GM19372 (cell line): Measurements from ENCODE around the gene PGGT1B.

Experiments
- ATAC-seq: cut with Tn5 transposase; IDR thresholded peaks from one replicate; pipeline ENCODE4 v1.9.1; 2021; ENCODE audit warnings: mild to moderate bottlenecking, low read depth, moderate library complexity; ENCODE audit not compliant: unreplicated experiment

Gene PGGT1B

DNA sequence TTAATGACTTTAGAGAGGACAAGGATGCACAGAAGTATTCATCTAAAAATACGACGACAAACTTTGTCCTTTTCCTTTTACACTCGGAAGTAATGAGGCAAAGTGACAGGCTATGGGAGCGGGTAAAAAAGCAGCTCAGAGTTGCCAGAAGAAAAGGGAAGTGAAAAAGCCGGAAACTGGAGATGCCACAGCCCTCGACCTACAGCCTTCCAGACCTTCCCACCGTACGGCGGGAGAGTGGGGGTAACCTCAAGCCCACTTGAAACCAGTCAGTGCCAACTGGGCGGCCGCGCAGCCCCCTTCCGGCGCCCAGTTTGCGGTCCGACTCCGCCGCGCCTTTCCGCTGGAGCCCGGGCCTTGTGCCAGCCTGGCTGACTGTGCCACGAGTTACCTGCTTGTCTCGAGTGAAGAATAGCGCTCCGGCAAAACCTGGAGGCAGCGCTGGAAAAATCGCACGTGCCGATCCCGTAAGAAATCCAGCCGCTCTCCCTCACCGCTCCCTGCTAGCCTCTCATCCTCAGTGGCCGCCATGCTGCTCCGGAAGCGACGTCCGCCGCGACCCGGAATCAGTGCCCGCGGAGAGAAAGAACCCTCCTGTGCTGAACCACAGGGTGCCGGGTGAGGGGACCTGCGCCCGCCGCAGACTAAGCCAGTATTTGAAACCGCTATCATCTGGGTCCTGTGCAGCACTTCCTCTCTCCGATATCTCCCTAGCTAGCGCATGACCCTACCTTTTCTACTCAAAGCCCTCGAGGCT, at the start of gene PGGT1B:
PGGT1B (minus strand) TSS at position 557 of the 757 bp plus-strand sequence; CDS start at position 531, 26 bp downstream.
- peak; percentile 83 for ATAC-seq

DNA sequence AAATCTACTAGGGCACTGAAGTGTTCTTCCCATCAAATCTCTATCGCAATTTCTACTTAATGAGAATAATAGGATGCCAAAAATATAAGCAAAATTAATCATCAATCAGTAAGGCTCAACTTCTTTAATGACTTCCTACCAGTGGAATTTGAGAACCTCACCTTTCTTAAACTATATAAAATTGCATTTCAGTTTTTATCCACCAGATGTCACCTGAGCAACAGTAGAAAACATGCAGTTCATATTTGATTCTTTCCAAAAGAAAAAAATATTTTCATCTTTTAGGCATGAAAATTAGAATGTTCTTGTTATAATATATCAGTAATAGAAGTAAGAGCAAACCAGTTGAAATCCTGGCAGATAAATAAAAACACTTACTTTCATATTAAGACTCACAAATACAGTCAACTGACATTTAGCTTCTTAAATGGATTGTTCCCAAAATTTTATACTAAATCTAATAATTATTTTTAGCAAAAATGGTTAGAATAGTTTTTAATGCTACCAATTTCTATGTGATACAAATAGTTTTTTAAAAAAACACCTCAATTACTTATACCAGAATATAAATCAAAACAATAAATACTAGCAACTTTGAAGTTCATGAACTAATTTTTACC, 47.2 kb upstream of the PGGT1B start:
- ATAC-seq: no peak

DNA sequence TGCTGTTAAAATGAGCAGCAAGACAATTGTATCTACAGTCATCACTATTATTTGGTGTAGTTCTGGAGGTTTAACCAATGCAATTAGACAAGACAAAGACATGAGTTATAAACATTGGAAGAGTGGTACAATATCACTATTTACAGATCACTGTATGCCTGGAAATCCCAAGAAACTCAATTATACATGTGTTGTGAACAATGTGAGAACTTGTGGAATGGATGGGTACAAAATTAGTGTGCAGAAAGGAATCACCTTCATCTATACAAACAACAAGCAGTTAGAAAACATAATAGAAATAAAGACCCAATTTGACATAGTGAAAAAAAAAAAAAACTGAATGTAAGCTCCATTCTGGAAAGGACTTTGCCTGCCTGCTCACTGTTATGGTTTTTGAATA, 46.1 kb upstream of the PGGT1B start:
- no peak for ATAC-seq

DNA sequence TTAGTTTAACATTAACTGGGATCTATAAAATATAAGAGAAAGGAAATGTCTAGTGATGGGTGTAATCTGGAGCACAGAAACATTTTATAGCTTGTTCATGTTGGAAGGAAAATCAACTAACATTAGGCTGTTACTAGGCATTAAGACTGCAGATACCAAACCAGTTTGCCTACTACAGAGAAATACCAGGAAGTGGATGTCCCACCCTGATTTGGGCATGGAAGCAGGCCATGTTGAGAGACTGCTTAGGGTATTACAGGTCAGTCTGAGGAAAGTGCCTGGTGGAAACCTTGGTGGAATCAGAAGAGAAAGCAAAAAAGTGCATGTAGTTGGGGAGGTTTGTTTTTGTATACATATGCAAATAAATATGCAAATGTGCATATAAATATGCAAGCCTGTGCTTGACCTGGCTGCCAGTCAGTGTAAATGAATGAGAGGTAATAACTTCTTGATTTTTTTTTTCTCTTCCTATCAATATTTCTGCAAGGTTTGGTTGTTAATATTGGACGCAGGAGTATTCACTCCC, 43.4 kb upstream of the PGGT1B start:
- no peak for ATAC-seq

DNA sequence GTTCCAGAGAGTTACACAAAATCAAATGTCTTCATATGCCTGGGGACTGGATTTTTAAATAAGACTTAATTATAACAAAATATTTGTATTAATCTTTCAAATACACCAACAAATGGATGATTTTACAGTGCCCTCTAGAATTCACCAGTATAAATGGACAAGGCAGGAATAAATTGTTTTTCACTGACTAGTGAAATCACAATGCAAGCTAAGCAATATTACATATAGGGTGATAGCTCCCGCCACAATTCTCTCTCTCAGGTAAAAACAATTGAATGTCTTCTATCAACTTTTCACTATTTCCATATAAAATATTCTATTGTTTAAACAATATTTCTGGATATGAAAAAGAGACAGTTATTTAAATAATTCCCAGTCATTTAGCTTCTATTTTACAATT, 41.8 kb upstream of the PGGT1B start:
- ATAC-seq: no peak

DNA sequence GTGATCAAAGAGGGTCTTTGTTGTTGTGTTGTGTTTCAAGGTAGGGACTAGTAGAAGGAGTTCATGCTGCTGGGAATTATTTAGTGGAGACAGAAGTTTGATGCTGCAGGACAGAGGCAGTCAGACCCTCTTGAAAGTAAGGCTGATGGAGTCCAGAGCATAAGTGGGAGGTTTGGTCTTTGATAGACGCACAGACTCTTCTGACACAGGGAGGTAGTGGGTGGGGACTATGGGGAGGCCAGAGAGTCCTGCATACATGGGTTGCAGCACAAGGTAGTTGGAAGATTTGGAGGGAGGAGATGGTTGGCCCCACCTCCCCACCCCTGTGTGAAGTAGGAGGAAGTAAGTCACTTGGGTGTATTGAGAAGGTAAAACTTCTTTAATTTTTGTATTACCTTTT, 36.1 kb upstream of the PGGT1B start:
- ATAC-seq: no peak

DNA sequence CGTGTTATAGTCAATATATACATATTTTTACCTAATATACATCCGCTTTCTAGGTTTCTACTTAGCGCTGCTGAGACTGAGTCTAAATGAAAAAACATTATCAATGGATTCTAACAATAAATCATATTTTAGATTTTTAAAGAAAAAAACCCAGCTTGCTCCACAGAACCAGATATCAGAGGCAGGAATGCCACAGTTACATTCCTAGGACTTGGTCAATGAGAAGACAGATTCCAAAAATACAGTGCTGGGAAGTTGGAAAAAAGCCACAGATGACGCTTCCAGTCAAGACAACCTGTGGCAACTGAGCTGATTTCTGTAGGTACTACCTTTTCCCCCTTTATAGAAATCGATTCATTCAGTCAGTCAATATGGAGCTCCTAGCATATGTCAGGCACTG, 34.4 kb upstream of the PGGT1B start:
- no peak for ATAC-seq

DNA sequence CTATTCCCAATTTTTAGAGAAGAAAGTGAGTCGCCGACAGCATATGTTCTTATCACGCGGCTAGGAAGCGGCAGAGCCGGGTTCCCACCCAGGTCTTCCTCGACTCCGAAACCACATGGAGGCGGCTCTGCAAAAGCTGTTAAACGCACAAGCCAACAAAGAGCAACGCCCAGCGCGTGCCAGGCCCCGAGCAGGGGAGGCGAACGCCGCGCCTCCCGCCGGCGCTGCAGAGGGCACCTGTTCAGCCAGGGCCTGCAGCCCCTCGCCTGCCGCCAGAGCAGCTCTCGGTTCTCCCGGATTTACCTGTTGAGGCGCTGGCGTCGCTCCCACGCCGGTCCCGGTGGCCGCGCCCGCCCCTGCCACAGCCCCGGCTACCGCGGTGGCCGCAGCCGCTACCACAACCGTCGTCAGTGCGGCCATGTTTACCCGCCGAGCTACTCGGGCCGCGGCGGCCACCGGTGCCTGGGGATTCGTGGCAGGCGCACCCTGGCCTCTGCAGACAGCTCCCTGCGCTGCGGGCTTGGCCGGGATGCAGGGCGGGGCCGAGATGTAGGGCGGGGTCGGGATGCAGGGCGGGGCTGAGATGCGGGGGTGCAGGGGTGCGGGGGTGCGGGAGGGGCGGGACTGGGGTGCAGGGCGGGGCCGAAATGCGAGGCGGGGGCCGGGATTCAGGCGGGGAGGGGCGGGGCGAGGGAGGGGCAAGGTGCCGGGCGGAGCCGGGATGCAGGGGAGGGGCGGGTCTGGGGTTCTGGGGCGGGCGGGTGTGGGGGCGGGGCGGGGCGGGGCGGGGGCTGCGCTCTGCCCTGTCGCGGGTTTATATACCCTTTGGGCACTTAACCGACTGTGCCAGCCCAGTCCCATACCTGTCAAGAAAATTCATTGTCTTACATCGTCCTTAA, 33.7 kb upstream of the PGGT1B start, which contains the start of gene CCDC112:
CCDC112 (minus strand) TSS at position 531 of the 899 bp plus-strand sequence; CDS start at position 420, 111 bp downstream.
- peak; percentile 75 for ATAC-seq

DNA sequence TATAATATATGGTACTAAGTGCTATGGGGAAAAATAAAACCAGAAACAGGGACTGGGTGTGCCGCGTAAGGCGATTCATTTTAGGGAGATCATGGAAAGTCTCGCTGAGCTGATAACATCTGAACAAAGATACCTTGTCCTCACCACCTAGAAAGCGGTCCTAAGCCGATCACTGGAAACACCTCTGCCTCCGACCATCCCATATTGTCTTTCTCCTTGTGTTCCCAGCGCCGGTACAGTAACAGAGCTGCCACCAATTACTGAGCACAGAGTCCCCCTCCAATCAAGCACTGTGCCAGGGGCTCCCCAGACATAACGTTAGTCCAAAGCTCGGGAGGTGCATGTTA, 33.1 kb upstream of the PGGT1B start:
- peak; percentile 5 for ATAC-seq

DNA sequence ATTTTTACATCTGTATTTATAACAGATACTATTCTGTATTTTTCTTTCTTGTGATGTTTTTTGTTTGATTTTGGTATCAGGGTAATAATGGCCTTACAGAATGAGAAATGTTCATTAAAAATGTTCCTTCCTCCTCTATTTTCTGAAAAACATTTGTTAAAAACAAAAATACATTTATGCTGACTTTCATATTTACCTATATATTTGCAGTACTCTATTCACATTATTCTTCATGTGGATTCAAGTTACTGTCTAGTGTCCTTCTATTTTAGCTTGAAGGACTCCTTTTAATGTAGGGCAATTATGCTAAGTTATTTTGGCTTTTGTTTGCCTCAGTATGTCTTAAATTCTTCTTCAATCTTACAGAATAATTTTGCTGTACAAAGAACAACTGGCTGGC, 28.7 kb upstream of the PGGT1B start:
- no peak for ATAC-seq

DNA sequence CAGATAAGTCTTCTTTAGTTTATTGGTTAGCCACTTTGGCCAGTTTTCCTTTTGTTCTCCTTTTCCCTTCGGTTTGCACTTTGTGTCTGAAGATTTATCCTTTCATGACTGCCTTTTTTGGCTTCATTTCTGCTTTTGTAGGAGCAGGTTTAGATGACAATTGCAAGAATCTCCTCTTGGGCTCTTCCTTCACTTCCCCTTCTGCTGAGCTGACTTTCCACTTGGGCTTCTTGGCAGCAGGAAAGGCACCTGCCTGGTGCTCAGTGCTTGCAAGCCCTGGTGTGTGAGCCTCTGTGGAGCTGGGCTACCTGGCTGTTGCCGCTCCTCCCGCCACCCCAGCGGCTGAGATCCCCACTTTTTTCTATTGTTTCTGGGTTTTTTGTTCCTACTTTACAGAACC, 26.4 kb upstream of the PGGT1B start:
- ATAC-seq: no peak

DNA sequence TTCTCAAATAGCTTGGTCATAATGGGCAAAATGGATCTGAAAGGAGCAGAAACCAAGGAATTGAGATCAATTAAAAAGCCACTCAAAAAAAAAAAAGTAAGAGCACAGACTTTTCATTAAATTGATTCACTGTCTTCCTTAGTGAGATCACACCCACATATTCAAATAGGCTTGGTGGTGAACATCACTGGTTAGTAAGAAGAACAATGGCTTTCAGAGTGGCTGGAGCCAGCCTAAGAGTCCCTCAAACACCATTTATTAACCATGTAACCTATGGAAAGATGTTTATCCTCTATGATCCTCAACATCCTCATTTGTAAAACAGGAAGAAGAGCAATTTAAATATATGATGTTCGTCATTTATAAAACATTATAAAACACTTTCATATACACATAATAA, 21.3 kb upstream of the PGGT1B start:
- ATAC-seq: no peak

DNA sequence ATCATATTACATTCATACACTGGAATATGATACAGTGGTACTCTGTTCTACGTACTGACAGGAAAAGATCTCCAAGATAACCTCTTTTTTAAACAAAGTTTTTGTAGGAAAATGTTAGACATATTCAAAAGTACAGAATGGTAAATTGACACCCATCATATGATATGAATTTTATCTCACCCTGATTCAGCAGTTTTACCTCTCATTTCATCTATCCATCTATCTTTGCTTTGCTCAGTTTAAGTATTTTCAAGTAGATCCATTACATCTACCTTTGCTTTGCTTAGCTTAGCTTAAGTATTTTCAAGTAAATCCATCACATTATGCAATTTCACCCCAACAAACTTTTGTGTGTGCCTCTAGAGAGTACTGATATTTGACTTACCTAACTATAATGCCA, 19.5 kb upstream of the PGGT1B start:
- ATAC-seq: no peak

DNA sequence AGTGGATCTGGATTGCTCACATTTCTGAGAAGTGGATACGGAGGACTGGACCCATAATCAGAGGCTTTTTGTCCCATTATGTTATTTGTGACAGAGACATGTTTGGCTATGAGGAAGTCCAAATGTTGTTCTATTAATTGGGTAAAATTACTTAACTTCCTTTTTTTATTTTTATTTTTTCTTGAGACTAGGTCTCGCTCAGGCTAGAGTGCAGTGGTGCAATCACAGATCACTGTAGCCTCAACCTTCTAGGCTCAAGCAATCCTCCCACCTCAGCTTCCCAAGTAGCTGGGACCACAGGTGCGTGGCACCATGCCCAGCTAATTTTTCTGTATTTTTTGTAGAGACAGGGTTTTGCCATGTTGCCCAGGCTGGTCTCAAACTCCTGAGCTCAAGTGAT, 11.9 kb upstream of the PGGT1B start:
- no peak for ATAC-seq

DNA sequence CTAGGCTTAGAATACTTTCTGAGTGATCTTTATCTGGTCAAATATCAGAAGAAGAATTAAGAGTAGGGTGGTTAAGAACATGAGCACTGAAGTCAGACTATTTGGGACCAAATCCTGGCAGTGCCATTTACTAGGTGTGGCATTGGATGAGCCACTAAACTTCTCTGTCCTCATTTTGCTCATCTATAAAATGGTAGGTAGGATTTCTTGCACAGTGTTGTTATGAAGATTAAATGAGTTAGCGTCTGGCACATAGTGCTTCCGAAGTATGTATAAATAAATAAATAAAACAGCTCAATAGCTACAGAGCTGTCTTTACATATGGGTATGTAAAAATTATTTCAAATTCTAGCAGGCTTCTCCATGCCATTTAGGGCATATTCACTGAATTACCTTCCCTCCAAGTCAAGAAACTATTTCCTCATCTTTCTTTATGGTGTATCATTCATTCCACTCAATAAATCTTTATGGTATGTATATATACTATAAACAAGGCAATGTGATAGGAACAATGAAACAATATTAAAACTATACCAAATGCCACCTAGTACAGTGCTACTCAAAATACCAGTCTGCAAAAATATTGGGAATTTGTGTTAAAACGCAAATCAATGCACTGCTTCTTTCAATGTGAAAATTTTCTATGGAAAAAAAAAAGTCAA, 9.8 kb upstream of the PGGT1B start:
- no peak for ATAC-seq

DNA sequence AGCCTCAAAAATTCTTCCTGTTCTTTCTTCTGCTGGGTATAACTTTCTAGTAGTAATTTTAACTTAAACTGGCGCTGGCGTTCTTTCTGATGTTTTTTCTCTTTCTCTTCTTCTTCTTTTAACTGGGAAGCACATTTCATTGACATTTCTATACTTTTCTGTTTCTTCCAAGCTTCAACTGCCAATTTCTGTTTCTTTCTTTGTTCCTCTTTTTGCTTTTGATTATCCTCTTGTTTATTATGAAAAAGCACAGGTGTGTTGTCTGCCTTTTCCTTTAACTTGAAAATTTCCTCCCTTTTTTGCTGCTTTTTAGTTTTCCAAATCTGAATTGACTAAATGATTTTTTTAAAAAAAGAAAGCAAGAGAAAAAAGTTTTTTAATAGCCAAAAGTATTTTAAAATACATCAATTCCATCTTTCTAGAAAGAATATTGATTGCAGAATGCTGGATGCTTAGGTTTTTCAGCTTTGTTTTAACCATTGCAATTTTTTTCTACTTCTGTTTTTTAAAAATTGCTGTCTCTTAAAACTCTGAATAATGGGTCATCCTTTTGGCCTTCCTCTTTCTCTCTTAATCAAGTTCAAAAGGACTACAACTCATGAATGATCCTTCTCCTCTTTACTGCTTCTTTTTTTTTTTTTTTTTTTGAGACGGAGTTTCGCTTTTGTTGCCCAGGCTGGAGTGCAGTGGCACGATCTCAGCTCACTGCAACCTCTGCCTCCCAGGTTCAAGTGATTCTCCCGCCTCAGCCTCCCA, 8.8 kb upstream of the PGGT1B start:
- no peak for ATAC-seq

DNA sequence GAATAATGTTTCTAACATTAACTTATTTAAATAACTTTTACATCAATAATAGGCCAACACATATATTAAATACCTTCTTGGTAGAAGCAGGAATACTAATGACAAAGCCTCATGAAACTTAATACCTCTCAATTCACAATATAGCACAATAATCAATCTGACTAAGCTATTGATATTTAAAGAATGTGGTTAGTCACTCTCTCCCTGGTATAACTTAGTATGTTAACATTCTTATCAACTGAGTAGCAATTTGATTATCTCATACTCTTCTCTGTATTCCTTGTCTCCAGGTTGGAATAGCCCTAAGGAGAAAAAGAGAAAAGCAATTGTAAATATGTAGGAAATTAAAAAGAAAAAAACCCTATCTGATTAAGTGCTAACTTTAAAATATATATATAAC, 4.9 kb upstream of the PGGT1B start:
- no peak for ATAC-seq

DNA sequence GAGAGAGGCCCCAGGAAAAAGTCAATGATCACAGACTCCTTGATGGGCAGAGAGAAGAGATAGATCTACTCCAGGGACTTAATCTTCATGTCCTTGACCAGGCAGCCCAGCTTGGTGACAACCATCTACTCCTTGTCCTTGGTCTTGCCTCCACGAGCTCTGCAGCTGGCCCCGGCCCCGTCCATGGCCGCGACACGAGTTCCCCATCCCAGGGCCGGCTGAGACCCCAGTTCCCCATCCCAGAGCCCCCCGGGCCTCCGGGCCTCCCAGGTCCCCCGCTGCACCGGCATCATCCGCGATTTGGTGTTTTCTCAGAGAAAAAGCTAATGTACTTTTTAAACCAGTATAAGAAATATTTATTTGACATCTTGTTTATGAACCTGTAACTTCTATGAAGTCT, 2.5 kb upstream of the PGGT1B start:
- ATAC-seq: no peak

DNA sequence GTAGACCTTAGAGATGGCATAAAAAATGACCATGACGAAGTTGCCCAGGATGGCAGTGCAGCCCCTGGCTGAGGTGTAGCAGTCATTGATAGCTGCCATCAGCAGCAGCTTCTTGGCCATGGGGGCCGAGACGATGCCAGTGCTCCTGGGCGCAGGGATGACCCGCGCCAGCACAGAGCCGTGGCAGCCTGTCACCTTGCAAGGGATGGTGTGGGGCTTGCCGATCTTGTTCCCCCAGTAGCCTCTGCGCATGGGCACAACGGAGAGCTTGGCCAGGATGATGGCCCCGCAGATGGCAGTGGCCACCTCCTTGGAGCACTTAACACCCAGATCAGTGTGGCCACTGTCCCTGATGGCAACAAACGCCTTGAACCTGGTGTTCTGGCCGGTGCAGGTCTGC, 2.1 kb upstream of the PGGT1B start:
- ATAC-seq: no peak

DNA sequence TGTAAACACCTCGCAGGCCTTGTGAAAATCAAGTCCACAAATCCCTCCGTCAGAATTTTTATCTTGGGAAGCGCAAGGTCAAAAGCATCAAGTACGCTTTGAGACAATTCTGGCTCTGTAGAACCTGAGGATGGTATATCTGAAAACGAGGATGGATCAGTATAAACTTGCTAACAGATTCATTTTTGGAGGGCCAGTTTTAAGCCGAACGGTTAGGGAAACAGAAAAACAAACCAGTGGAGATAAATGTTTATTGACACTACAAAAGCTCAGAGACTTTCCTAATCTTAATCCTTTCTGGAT, 352 bp upstream of the PGGT1B start:
- no peak for ATAC-seq
